HepG2 (cell line): ENCODE measurements around the gene CREB3. TPM values are rescaled to one million over a fixed set of nuclear protein-coding genes. Genes with fewer than 3 reads are reported as not detected.

Experiments used
- DNMT1 ChIP-seq: sonication (generic); formaldehyde crosslinking; IDR thresholded peaks from 2 replicates; pipeline ENCODE4 v1.5.1; 2020; ENCODE audit warnings: mild to moderate bottlenecking, missing genetic modification reagents
- FLYWCH1 ChIP-seq: sonication (generic); formaldehyde crosslinking; IDR thresholded peaks from 2 replicates; pipeline ENCODE4 v1.8.1; 2023; ENCODE audit warnings: mild to moderate bottlenecking, missing genetic modification reagents
- FOSL2 ChIP-seq: sonication (generic); formaldehyde crosslinking; IDR thresholded peaks from 2 replicates; pipeline ENCODE4 v1.4.0; 2020; ENCODE audit warnings: missing genetic modification reagents
- GABPA ChIP-seq, 2 experiments: IDR thresholded peaks; 2 replicates each; pipeline ENCODE4 v1.6.1; 2011 to 2016; ENCODE audit warnings: low read depth in 2 of 2, low read length in 1 of 2, missing biosample characterization in 1 of 2, missing genetic modification characterization in 1 of 2
- HNRNPL ChIP-seq: fragments of 200-400 bp; formaldehyde crosslinking; IDR thresholded peaks from 2 replicates; pipeline ENCODE4 v1.6.1; 2017; ENCODE audit warnings: mild to moderate bottlenecking, low read depth, low read length
- LBX2 ChIP-seq: sonication (generic); formaldehyde crosslinking; IDR thresholded peaks from 2 replicates; pipeline ENCODE4 v1.5.0; 2020; ENCODE audit warnings: missing genetic modification reagents, mild to moderate bottlenecking, borderline replicate concordance
- NR1H2 ChIP-seq: sonication (generic); formaldehyde crosslinking; IDR thresholded peaks from 2 replicates; pipeline ENCODE4 v1.8.1; 2022; ENCODE audit warnings: low read depth, missing genetic modification reagents, borderline replicate concordance
- NR3C1 ChIP-seq: sonication (generic); formaldehyde crosslinking; IDR thresholded peaks from 2 replicates; pipeline ENCODE4 v1.4.0; 2020; ENCODE audit warnings: missing genetic modification reagents
- RNF2 ChIP-seq: fragments of 450-650 bp; conservative IDR thresholded peaks from 2 replicates; pipeline ENCODE4 v1.6.1; 2016; ENCODE audit warnings: low read depth
- SALL2 ChIP-seq: sonication (generic); formaldehyde crosslinking; IDR thresholded peaks from 2 replicates; pipeline ENCODE4 v1.8.1; 2023; ENCODE audit warnings: mild to moderate bottlenecking, missing genetic modification reagents, inconsistent platforms
- SKI ChIP-seq: fragments of 450-650 bp; IDR thresholded peaks from one replicate; pipeline ENCODE4 v1.6.1; 2018; ENCODE audit warnings: mild to moderate bottlenecking; ENCODE audit not compliant: partially characterized antibody
- ZC3H13 ChIP-seq: sonication (generic); formaldehyde crosslinking; IDR thresholded peaks from 2 replicates; pipeline ENCODE4 v1.8.1; 2023; ENCODE audit warnings: mild to moderate bottlenecking, missing genetic modification reagents, moderate library complexity
- ZNF224 ChIP-seq: sonication (generic); formaldehyde crosslinking; IDR thresholded peaks from 2 replicates; pipeline ENCODE4 v1.5.0; 2020; ENCODE audit warnings: mild to moderate bottlenecking, missing genetic modification reagents
- ZNF543 ChIP-seq: sonication (generic); formaldehyde crosslinking; IDR thresholded peaks from 2 replicates; pipeline ENCODE4 v1.4.0; 2020; ENCODE audit warnings: mild to moderate bottlenecking, missing genetic modification reagents
- polyA plus RNA-seq, 8 experiments: library from polyadenylated mRNA; depleted of rRNA in 3 of 8; stranded (reverse) in 7 of 8; unstranded in 1 of 8; fragments of >200 nt; fragmentation: Illumina TruSeq in 4 of 8; extraction: Trizol in 4 of 8; gene quantifications; 2 replicates each; pipeline versions ENCODE4 v1.2.1 to v1.2.3, GENCODE V29; 2011 to 2016; ENCODE audit warnings: low read depth in 4 of 8, missing spikeins in 1 of 8, mixed read lengths in 1 of 8; ENCODE audit not compliant: insufficient read depth in 1 of 8
- total RNA-seq, 5 experiments: library from RNA; depleted of rRNA; stranded (reverse); fragments of >200 nt; fragmentation: Illumina TruSeq; extraction: Trizol; gene quantifications; 2 replicates each; pipeline ENCODE4 v1.2.3, GENCODE V29; 2016; ENCODE audit warnings: low read depth in 1 of 5
- TF ChIP-seq, protein P1 (sequence below): sonication (generic); formaldehyde crosslinking; IDR thresholded peaks from 2 replicates; pipeline ENCODE4 v1.4.0; 2020; ENCODE audit warnings: mild to moderate bottlenecking, missing genetic modification reagents
- TF ChIP-seq, protein P2 (sequence below): sonication (generic); formaldehyde crosslinking; IDR thresholded peaks from 2 replicates; pipeline ENCODE4 v1.4.0; 2020; ENCODE audit warnings: missing genetic modification reagents
- TF ChIP-seq, protein P3 (sequence below): IDR thresholded peaks from 2 replicates; pipeline ENCODE4 v1.6.1; 2016; ENCODE audit warnings: low read depth, borderline replicate concordance

Gene CREB3
- total and polyA plus RNA-seq, 2 of the 13 experiments (the other 11 are each of a cell fraction or from before 2014, with no cell fraction given): 11.1 to 34.2 TPM

GRCh38 chr9:35756275-35757225 is 24.1 kb downstream of the CREB3 start (continued):
- TF ChIP-seq, protein P1, sequence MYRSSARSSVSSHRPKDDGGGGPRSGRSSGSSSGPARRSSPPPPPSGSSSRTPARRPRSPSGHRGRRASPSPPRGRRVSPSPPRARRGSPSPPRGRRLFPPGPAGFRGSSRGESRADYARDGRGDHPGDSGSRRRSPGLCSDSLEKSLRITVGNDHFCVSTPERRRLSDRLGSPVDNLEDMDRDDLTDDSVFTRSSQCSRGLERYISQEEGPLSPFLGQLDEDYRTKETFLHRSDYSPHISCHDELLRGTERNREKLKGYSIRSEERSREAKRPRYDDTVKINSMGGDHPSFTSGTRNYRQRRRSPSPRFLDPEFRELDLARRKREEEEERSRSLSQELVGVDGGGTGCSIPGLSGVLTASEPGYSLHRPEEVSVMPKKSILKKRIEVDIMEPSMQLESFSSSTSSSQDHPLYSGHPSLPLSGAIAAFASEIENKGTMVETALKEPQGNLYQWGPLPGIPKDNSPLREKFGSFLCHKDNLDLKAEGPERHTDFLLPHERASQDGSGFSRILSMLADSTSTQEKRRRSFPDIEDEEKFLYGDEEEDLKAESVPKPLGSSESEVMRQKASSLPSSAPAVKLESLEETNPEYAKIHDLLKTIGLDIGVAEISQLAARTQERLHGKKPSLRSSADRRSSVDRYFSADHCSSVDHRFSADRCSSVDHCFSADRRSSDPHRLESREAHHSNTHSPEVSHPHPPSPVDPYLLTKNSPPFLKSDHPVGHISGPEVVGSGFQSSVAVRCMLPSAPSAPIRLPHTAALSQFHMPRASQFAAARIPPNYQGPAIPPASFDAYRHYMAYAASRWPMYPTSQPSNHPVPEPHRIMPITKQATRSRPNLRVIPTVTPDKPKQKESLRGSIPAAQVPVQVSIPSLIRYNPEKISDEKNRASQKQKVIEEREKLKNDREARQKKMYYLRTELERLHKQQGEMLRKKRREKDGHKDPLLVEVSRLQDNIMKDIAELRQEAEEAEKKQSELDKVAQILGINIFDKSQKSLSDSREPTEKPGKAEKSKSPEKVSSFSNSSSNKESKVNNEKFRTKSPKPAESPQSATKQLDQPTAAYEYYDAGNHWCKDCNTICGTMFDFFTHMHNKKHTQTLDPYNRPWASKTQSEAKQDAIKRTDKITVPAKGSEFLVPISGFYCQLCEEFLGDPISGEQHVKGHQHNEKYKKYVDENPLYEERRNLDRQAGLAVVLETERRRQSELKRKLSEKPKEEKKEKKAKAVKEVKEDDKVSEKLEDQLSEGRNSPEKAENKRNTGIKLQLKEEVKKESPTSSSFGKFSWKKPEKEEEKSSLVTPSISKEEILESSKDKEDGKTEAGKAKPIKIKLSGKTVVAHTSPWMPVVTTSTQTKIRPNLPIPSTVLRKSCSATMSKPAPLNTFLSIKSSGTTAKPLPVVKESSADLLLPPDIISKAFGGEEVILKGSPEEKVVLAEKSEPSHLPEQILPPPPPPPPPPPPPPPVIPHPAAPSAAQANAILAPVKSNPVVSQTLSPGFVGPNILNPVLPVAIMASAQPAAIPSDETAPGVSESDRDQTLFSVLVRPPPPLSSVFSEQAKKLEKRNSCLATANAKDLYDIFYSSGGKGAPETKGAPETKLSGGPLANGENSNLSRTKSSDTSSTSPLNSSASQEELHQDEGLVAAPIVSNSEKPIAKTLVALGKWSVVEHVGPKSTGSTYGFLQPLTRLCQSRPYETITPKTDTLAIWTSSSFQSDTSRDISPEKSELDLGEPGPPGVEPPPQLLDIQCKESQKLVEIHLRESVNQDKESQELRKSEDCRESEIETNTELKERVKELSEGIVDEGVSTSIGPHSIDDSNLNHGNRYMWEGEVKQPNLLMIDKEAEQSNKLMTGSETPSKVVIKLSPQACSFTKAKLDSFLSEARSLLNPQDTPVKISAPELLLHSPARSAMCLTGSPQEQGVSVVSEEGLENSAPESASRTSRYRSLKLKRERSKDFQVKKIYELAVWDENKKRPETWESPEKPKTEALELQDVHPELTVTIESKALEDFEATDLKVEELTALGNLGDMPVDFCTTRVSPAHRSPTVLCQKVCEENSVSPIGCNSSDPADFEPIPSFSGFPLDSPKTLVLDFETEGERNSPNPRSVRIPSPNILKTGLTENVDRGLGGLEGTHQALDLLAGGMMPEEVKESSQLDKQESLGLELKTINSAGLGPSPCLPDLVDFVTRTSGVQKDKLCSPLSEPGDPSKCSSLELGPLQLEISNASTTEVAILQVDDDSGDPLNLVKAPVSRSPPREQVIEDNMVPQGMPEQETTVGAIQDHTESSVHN (CRISPR knock-in tag): 0 out of 2 replicates have a peak, but pooled peaks have one; percentile 44
- no peak for TF ChIP-seq NR3C1 (CRISPR knock-in tag)
- peak; percentile 42 for TF ChIP-seq GABPA (IDR thresholded peaks at IDR 0.05; ENCODE audit: low read depth, low read length)
- TF ChIP-seq GABPA (CRISPR knock-in tag; IDR thresholded peaks at IDR 0.05; ENCODE audit: low read depth): no peak; the same call in 1 of the 2 replicates
- TF ChIP-seq FOSL2 (CRISPR knock-in tag): peak; percentile 72
- TF ChIP-seq, protein P2, sequence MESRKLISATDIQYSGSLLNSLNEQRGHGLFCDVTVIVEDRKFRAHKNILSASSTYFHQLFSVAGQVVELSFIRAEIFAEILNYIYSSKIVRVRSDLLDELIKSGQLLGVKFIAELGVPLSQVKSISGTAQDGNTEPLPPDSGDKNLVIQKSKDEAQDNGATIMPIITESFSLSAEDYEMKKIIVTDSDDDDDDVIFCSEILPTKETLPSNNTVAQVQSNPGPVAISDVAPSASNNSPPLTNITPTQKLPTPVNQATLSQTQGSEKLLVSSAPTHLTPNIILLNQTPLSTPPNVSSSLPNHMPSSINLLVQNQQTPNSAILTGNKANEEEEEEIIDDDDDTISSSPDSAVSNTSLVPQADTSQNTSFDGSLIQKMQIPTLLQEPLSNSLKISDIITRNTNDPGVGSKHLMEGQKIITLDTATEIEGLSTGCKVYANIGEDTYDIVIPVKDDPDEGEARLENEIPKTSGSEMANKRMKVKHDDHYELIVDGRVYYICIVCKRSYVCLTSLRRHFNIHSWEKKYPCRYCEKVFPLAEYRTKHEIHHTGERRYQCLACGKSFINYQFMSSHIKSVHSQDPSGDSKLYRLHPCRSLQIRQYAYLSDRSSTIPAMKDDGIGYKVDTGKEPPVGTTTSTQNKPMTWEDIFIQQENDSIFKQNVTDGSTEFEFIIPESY (CRISPR knock-in tag): no peak
- peak; percentile 8; the same call in 1 of the 2 replicates for TF ChIP-seq DNMT1 (CRISPR knock-in tag)
- TF ChIP-seq SKI: no peak
- TF ChIP-seq LBX2 (CRISPR knock-in tag): no peak; the same call in 1 of the 2 replicates
- TF ChIP-seq, protein P3, sequence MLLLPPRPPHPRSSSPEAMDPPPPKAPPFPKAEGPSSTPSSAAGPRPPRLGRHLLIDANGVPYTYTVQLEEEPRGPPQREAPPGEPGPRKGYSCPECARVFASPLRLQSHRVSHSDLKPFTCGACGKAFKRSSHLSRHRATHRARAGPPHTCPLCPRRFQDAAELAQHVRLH (CRISPR knock-in tag): 0 out of 2 replicates have a peak, but pooled peaks have one; percentile 33
- TF ChIP-seq FLYWCH1 (CRISPR knock-in tag): 0 out of 2 replicates have a peak, but pooled peaks have one; percentile 27
- TF ChIP-seq ZNF224 (CRISPR knock-in tag): 0 out of 2 replicates have a peak, but pooled peaks have one; percentile 21
- no peak; the same call in 1 of the 2 replicates for TF ChIP-seq ZNF543 (CRISPR knock-in tag)
- TF ChIP-seq NR1H2 (CRISPR knock-in tag): peak; percentile 1; the same call in 1 of the 2 replicates
- 0 out of 2 replicates have a peak, but pooled peaks have one; percentile 54 for TF ChIP-seq ZC3H13 (CRISPR knock-in tag)
- no peak for TF ChIP-seq SALL2
- TF ChIP-seq HNRNPL: 0 out of 2 replicates have a peak, but pooled peaks have one; percentile 42
- TF ChIP-seq RNF2: 0 out of 2 replicates have a peak, but pooled peaks have one; percentile 37
